Epithelial cell of esophagus (primary cell): Measurements from ENCODE around the gene ASB16.

ENCODE experiments used
- DNase-seq: peaks from one replicate; pipeline ENCODE4 v3.0.0; 2010; ENCODE audit warnings: low read depth
- H3K4me3 ChIP-seq: 2 replicates; pipeline ENCODE4 v1.5.1; 2011; ENCODE audit warnings: mild to moderate bottlenecking, low read length, control low read depth
- TF ChIP-seq, protein P1 (sequence below): IDR thresholded peaks from 2 replicates; pipeline ENCODE4 v1.5.1; 2011; ENCODE audit warnings: low read depth, mild to moderate bottlenecking, low read length, control low read depth, inconsistent platforms; ENCODE audit not compliant: insufficient read depth; ENCODE audit errors: missing control alignments

Gene ASB16

DNA sequence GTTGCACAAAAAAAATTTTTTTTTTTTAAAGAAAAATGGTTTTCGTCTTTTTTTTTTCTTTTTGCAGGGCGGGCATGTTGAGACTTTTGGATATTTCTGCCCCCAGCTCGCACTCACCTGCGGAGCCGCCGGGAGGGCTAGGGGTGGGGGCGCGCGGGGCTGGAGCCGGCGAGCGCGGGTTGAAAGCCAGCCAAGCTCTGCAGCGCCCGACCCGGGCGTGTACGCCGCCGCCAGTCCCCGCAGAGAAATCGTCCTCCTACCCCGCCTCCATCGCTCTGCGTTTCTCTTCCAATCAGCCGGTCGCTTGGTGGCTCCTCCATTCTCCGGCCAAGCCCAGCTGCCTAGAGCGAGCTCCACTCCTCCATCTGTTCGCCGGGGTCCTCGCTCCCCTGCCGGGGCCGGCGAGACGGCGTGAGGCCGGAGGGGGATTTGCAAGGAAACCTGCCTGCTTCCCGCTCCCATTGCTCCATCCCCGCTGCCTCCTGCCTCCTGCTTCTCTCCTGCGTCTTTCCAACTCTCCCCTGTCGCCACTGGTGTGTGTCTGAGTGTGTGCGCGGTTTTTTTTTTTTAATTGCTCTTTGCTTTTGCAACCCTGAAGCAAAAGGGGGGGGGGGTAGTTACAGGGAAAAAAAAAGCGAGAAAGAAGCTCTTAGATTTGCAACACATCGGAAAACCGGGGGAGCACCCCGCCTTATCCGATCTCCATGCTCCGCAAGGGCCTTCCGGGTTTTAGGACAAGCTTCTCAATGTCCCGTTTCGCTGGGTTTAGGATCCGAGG, 50.8 kb downstream of the ASB16 start:
- peak; percentile 86 for DNase-seq
- TF ChIP-seq, protein P1, sequence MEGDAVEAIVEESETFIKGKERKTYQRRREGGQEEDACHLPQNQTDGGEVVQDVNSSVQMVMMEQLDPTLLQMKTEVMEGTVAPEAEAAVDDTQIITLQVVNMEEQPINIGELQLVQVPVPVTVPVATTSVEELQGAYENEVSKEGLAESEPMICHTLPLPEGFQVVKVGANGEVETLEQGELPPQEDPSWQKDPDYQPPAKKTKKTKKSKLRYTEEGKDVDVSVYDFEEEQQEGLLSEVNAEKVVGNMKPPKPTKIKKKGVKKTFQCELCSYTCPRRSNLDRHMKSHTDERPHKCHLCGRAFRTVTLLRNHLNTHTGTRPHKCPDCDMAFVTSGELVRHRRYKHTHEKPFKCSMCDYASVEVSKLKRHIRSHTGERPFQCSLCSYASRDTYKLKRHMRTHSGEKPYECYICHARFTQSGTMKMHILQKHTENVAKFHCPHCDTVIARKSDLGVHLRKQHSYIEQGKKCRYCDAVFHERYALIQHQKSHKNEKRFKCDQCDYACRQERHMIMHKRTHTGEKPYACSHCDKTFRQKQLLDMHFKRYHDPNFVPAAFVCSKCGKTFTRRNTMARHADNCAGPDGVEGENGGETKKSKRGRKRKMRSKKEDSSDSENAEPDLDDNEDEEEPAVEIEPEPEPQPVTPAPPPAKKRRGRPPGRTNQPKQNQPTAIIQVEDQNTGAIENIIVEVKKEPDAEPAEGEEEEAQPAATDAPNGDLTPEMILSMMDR, result no peak

DNA sequence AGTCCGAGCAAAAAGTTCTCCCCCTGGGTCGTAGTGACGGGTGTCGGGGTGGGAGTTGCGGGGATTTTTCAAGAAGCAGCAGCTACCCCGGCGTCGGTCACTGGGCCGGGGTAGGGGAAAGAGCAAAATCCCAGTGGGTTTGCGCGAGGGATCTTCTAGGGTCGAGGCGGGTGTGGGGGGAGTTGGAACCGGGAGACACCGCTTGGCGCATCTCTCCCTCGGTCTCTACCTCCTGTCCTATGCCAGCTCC, 51.3 kb downstream of the ASB16 start:
- TF ChIP-seq, protein P1, result no peak
- no peak for DNase-seq
- H3K4me3 ChIP-seq, result peak overlapping the region; percentile 79

More for the DNA sequence above, 50.8 kb downstream of the ASB16 start:
- peak overlapping the region; percentile 79 for H3K4me3 ChIP-seq

DNA sequence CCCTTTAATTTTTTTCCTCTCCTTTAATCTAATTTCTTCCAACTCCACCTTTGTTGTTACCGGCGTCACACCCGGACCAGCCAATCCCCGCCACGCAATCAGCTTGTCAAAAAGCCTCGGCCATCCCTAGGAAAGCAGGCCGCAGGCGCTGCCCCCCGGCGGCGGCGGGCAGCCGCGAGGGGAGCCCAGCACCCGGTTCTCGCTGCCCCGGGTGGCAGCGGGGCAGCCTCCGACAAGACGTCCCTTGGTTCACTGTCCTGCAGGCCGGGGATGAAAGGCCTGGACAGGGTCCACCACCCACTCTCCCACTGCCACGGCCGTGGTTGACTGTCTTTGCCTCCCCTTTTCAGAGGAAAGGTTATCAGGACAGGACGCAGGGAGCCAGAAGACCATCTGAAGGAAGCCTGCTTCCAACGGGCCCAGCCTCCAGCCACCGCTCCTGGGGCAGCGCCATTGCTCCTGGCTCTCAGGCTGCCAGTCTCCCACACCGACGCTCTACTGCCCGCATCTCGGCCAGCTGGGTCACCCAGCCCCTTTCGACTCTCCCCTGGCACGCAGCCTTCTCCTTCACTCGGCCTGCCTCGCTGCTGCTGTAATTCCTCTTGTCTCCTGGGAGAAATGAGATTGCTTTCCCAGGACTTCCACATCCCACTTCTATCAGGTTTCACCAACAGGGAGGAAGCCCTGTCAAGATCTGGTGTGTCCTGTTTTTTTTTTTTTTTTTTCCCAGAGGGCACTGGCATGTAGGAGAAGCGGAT, 51.8 kb downstream of the ASB16 start:
- peak; percentile 62 for DNase-seq
- H3K4me3 ChIP-seq, result peak overlapping the region; percentile 79
- TF ChIP-seq, protein P1, result no peak

DNA sequence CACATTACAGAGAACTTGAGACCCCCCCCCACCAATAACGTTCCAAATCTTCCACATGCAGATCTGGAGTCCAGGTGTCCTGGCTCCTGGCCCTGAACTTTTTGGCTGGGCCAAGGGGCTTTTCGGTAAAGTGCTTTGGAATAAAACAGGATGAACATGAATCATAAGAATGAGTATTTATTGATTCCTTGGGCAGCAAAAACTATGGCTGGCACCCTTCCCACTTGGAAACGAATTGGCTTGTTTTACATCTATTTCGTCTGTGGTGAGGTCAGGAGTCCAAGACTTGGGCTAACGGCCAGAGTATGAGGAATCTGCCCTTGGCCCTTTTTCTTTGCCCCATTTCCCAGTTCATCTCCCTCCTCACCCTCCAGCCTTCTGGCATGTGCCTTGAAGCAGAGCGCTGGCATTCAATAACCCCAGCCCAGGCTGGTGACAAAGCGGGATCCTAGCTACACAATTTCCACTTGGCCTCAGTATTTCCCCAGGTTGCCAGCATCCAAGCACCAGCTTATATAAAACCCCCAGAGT, 53.1 kb downstream of the ASB16 start:
- no peak for DNase-seq
- TF ChIP-seq, protein P1, result no peak
- no peak overlapping the region for H3K4me3 ChIP-seq
